Limb (tissue), 2 donors: Measurements from ENCODE around the gene MYPOP.
A peak's percentile ranks its signal among the peaks of the same experiment; 100 is the strongest.

Experiments used
- DNase-seq, 2 donors: peaks; one replicate each; pipeline ENCODE4 v3.0.0-alpha.2; 2016; ENCODE audit errors: extremely low spot score in 2 of 2

MYPOP gene

GRCh38 chr19:45901912-45902650, at the start of gene MYPOP:
MYPOP (minus strand) TSS chr19:45902613; CDS start chr19:45901773, 840 bp downstream.
- peak in 1 of 2 donors; percentile 42 for DNase-seq

- DNase-seq, result no peak
Measured at GRCh38 chr19:45947926-45948325, 45.5 kb upstream of the MYPOP start.

GRCh38 chr19:45940515-45940805, 38.0 kb upstream of the MYPOP start:
- no peak for DNase-seq

GRCh38 chr19:45939792-45940514, 37.5 kb upstream of the MYPOP start:
- no peak for DNase-seq

GRCh38 chr19:45938733-45939319, 36.4 kb upstream of the MYPOP start:
- DNase-seq, result no peak

GRCh38 chr19:45935267-45935666, 32.9 kb upstream of the MYPOP start:
- no peak for DNase-seq

- no peak for DNase-seq
Measured at GRCh38 chr19:45934551-45935230, 32.3 kb upstream of the MYPOP start.

GRCh38 chr19:45933759-45934158, 31.3 kb upstream of the MYPOP start:
- DNase-seq, result no peak

- DNase-seq, result no peak
Measured at GRCh38 chr19:45931055-45931454, 28.6 kb upstream of the MYPOP start.

GRCh38 chr19:45929247-45929646, 26.8 kb upstream of the MYPOP start:
- DNase-seq, result no peak

GRCh38 chr19:45927565-45928261, 25.3 kb upstream of the MYPOP start:
- DNase-seq, result peak; percentile 81 to 89

GRCh38 chr19:45924891-45925447, 22.6 kb upstream of the MYPOP start:
- DNase-seq, result no peak

- no peak for DNase-seq
Measured at GRCh38 chr19:45922281-45922680, 19.9 kb upstream of the MYPOP start.

GRCh38 chr19:45920458-45920857, 18.0 kb upstream of the MYPOP start:
- no peak for DNase-seq

- no peak for DNase-seq
Measured at GRCh38 chr19:45919678-45920077, 17.3 kb upstream of the MYPOP start.

GRCh38 chr19:45918721-45919120, 16.3 kb upstream of the MYPOP start:
- no peak for DNase-seq

GRCh38 chr19:45917421-45918091, 15.1 kb upstream of the MYPOP start:
- no peak for DNase-seq

GRCh38 chr19:45913874-45914830, 11.7 kb upstream of the MYPOP start, which contains the start of gene NANOS2:
NANOS2 (minus strand) TSS chr19:45914778; CDS start chr19:45914693, 85 bp downstream.
- DNase-seq, result no peak

GRCh38 chr19:45911291-45911690, 8.9 kb upstream of the MYPOP start:
- DNase-seq, result no peak
